B cell (primary cell): Measurements from ENCODE around the gene ODC1. TPM values are rescaled to one million over a fixed set of nuclear protein-coding genes. Genes with fewer than 3 reads are reported as not detected.
"Not testable (repeated sequence)": the region's sequence is repeated elsewhere in the genome, so short reads cannot be mapped to it uniquely, and the experiment has no call there.

Source experiments
- ATAC-seq: fragments of 200-7000 bp; cut with Tn5 transposase; one replicate; pipeline ENCODE4 v1.10.0; 2021; ENCODE audit warnings: low read depth, mild to moderate bottlenecking, moderate number of reproducible peaks, moderate library complexity
- CTCF ChIA-PET: fragments of 350-600 bp; sonication (Branson Sonifier 250); formaldehyde crosslinking; loops from one replicate; lab custom pipeline; 2021; ENCODE audit warnings: antibody characterized with exemption, inconsistent platforms; lab: Charles Lee
- POLR2A ChIA-PET: fragments of 350-600 bp; sonication (Branson Sonifier 250); formaldehyde crosslinking; loops from one replicate; lab custom pipeline; 2021; ENCODE audit warnings: antibody characterized with exemption; lab: Charles Lee
- DNase-seq: peaks from one replicate; pipeline ENCODE4 v3.0.0; 2013
- H2AFZ ChIP-seq: 2 replicates; pipeline ENCODE4 v1.6.1; 2012; ENCODE audit warnings: mild to moderate bottlenecking, low read depth, low read length; ENCODE audit not compliant: insufficient read depth, poor library complexity, severe bottlenecking
- H3K27ac ChIP-seq, 2 donors: 1 replicate in 1 of 2; 2 replicates in 1 of 2; pipeline ENCODE4 v1.5.1; 2012 to 2013; ENCODE audit warnings: low read length in 2 of 2, mild to moderate bottlenecking in 2 of 2, moderate library complexity in 1 of 2
- H3K27me3 ChIP-seq, 4 experiments: fragments of 200-600 bp in 1 of 4; sonication (generic) in 1 of 4; replicated peaks in 1 of 4; 1 replicate in 2 of 4; 2 replicates in 2 of 4; pipeline versions ENCODE4 v1.6.1 to v1.7.0; 2013 to 2016; ENCODE audit warnings: low read length in 3 of 4, mild to moderate bottlenecking in 2 of 4, mixed read lengths in 1 of 4, moderate library complexity in 1 of 4; ENCODE audit not compliant: insufficient read depth in 4 of 4, control insufficient read depth in 3 of 4; ENCODE audit errors: control extremely low read depth in 1 of 4
- H3K36me3 ChIP-seq, 2 experiments: replicated peaks in 1 of 2; 1 replicate in 1 of 2; 2 replicates in 1 of 2; pipeline versions ENCODE4 v1.6.1 to v1.7.1; 2013; ENCODE audit warnings: low read length in 1 of 2; ENCODE audit not compliant: insufficient read depth in 2 of 2, control insufficient read depth in 1 of 2; ENCODE audit errors: control extremely low read depth in 1 of 2, extremely low read depth in 1 of 2
- H3K4me1 ChIP-seq, 2 donors: fragments of 200-600 bp in 1 of 2; sonication (generic) in 1 of 2; 1 replicate in 1 of 2; 2 replicates in 1 of 2; pipeline versions ENCODE4 v1.5.1 to v1.6.1; 2013 to 2017; ENCODE audit warnings: low read length in 2 of 2; ENCODE audit not compliant: control insufficient read depth in 2 of 2, insufficient read depth in 2 of 2
- H3K4me2 ChIP-seq: replicated peaks from 2 replicates; pipeline ENCODE3; 2012; ENCODE audit warnings: mild to moderate bottlenecking, low read depth, low read length; ENCODE audit not compliant: poor library complexity, severe bottlenecking
- H3K4me3 ChIP-seq, 5 experiments: fragments of 200-600 bp in 1 of 5; sonication (generic) in 1 of 5; 1 replicate in 3 of 5; 2 replicates in 2 of 5; pipeline versions ENCODE4 v1.5.1 to v1.7.0; 2011 to 2016; ENCODE audit warnings: low read length in 4 of 5, mild to moderate bottlenecking in 4 of 5, low read depth in 2 of 5, control low read depth in 1 of 5, moderate library complexity in 1 of 5; ENCODE audit not compliant: insufficient read depth in 1 of 5; ENCODE audit errors: control extremely low read depth in 1 of 5, extremely low read depth in 1 of 5
- H3K79me2 ChIP-seq: fragments of 200-600 bp; sonication (generic); one replicate; pipeline ENCODE4 v1.6.0; 2016; ENCODE audit warnings: low read length; ENCODE audit not compliant: control insufficient read depth, insufficient read depth
- H3K9ac ChIP-seq: fragments of 200-600 bp; sonication (generic); 2 replicates; pipeline ENCODE4 v1.6.1; 2017; ENCODE audit warnings: mild to moderate bottlenecking, low read length, moderate library complexity
- H3K9me3 ChIP-seq, 3 donors: one replicate each; pipeline versions ENCODE4 v1.6.1 to v1.7.1; 2013; ENCODE audit warnings: low read length in 2 of 3; ENCODE audit not compliant: control insufficient read depth in 2 of 3, insufficient read depth in 1 of 3; ENCODE audit errors: control extremely low read depth in 1 of 3
- H4K20me1 ChIP-seq: 2 replicates; pipeline ENCODE4 v1.6.0; 2012; ENCODE audit warnings: mild to moderate bottlenecking, low read length; ENCODE audit not compliant: insufficient read depth, control insufficient read depth, poor library complexity, severe bottlenecking
- H3K27ac Mint-ChIP-seq: one replicate; pipeline ENCODE4 v1.8.0; 2021; ENCODE audit warnings: mixed read lengths
- H3K27me3 Mint-ChIP-seq: one replicate; pipeline ENCODE4 v1.8.0; 2021; ENCODE audit warnings: mixed read lengths
- H3K4me1 Mint-ChIP-seq: one replicate; pipeline ENCODE4 v1.8.0; 2021; ENCODE audit warnings: mixed read lengths
- H3K4me3 Mint-ChIP-seq: one replicate; pipeline ENCODE4 v1.8.0; 2021; ENCODE audit warnings: mixed read lengths
- H3K9me3 Mint-ChIP-seq: one replicate; pipeline ENCODE4 v1.8.0; 2022; ENCODE audit warnings: mixed read lengths; ENCODE audit not compliant: insufficient read depth
- CTCF ChIP-seq: fragments of 200-600 bp; IDR thresholded peaks from one replicate; pipeline ENCODE4 v1.8.0; 2022; ENCODE audit warnings: antibody characterized with exemption, mild to moderate bottlenecking
- EZH2 ChIP-seq: IDR thresholded peaks from 2 replicates; pipeline ENCODE4 v1.6.1; 2012; ENCODE audit warnings: borderline replicate concordance, low read depth, mild to moderate bottlenecking, moderate library complexity, low read length; ENCODE audit not compliant: insufficient read depth, poor library complexity, severe bottlenecking
- WGBS: methylation state at CpG from one replicate; pipeline ENCODE4 v1.1.5; 2013; ENCODE audit warnings: missing lambda C conversion rate; ENCODE audit not compliant: insufficient coverage; 5-methylcytosine and 5-hydroxymethylcytosine counted together
- intact Hi-C: fragments of 100-400 bp; cut with micrococcal nuclease; formaldehyde crosslinking; loops from one replicate; pipeline ENCODE4 v1.10.0; 2022
- polyA plus RNA-seq: library from polyadenylated mRNA; depleted of rRNA; stranded (reverse); fragments of >200 nt; gene quantifications from 2 replicates; pipeline ENCODE4 v1.2.3, GENCODE V29; 2012
- total RNA-seq, 2 donors: library from RNA; stranded (reverse); fragments of 120-200 nt in 1 of 2; gene quantifications; 1 replicate in 1 of 2; 2 replicates in 1 of 2; pipeline versions ENCODE4 v1.2.3 to v1.2.4, GENCODE V29; 2013 to 2022

ODC1 gene
- total and polyA plus RNA-seq, 2 donors (not counting 1 experiment from before 2014, with no cell fraction given) = 88.7 to 171 TPM

GRCh38 chr2:10490806-10491291 is 42.7 kb upstream of the ODC1 start:
- H3K79me2 ChIP-seq = no peaks in the 10 kb centered on the region
- peaks cover 0 to 9% (median 2%) of the 10 kb centered on the region in 4 experiments for H3K27me3 ChIP-seq
- intact Hi-C loops = no loop called here
- H3K4me1 Mint-ChIP-seq = peaks cover 13% of the 10 kb centered on the region
- no peak overlapping the region for H3K27ac ChIP-seq
- H4K20me1 ChIP-seq = no peaks in the 10 kb centered on the region
- no peak for TF ChIP-seq CTCF
- TF ChIP-seq EZH2 = no peak
- DNase-seq = no peak
- no peak overlapping the region for H3K4me3 Mint-ChIP-seq
- ChIA-PET POLR2A (no interaction called here), CTCF (no interaction called here)
- no peaks in the 10 kb centered on the region for H3K9me3 Mint-ChIP-seq
- no peak overlapping the region for H3K4me2 ChIP-seq
- H3K27me3 Mint-ChIP-seq = peaks cover 20% of the 10 kb centered on the region
- H3K4me1 ChIP-seq = peaks cover 7 to 18% of the 10 kb centered on the region in 2 donors
- no peak overlapping the region for H3K27ac Mint-ChIP-seq
- H3K9me3 ChIP-seq = peaks cover 0 to 4% (median 3%) of the 10 kb centered on the region in 3 donors
- H3K36me3 ChIP-seq = no peaks in the 10 kb centered on the region
- no peak overlapping the region for H2AFZ ChIP-seq
- no peak overlapping the region for H3K9ac ChIP-seq
- WGBS = 94% methylated on average over 8 of the region's 8 CpGs
- no peak for ATAC-seq
- H3K4me3 ChIP-seq = no peak overlapping the region

GRCh38 chr2:10489842-10490555 is 41.9 kb upstream of the ODC1 start:
- ChIA-PET CTCF (no interaction called here), POLR2A (no interaction called here)
- Histone ChIP-seq H3K27ac (no peak overlapping the region), H3K79me2 (no peaks in the 10 kb centered on the region), H2AFZ (no peak overlapping the region), H3K4me1 (peaks cover 7 to 18% of the 10 kb centered on the region in 2 donors), H3K9ac (no peak overlapping the region), H3K9me3 (peaks cover 0 to 4% (median 3%) of the 10 kb centered on the region in 3 donors), H3K27me3 (peaks cover 0 to 9% (median 2%) of the 10 kb centered on the region in 4 experiments), H3K4me3 (no peak overlapping the region), H4K20me1 (no peaks in the 10 kb centered on the region), H3K4me2 (no peak overlapping the region), H3K36me3 (no peaks in the 10 kb centered on the region)
- TF ChIP-seq EZH2 (no peak), CTCF (no peak)
- Mint-ChIP-seq H3K27ac (no peak overlapping the region), H3K27me3 (peaks cover 20% of the 10 kb centered on the region), H3K4me3 (no peak overlapping the region), H3K4me1 (peaks cover 11% of the 10 kb centered on the region), H3K9me3 (no peaks in the 10 kb centered on the region)
- WGBS = 84% methylated on average over 9 of the region's 13 CpGs
- intact Hi-C loops = no loop called here
- ATAC-seq (no peak), DNase-seq (no peak)

GRCh38 chr2:10488142-10488541 is 40.0 kb upstream of the ODC1 start:
- H3K9me3 ChIP-seq, H3K36me3 ChIP-seq, H3K9me3 Mint-ChIP-seq, H3K4me3 Mint-ChIP-seq, H3K4me1 Mint-ChIP-seq, H3K27ac ChIP-seq, H3K27ac Mint-ChIP-seq, POLR2A ChIA-PET, intact Hi-C loops, DNase-seq, H3K4me1 ChIP-seq, H4K20me1 ChIP-seq, H2AFZ ChIP-seq, H3K4me3 ChIP-seq, H3K27me3 ChIP-seq, H3K79me2 ChIP-seq, ATAC-seq, H3K9ac ChIP-seq, H3K4me2 ChIP-seq, CTCF ChIA-PET: not testable (repeated sequence)
- H3K27me3 Mint-ChIP-seq = peaks cover 25% of the 10 kb centered on the region
- WGBS = 84% methylated on average over 4 of the region's 8 CpGs
